ENCODE measurements around the gene SLC66A2.

GRCh38 chr18:79852561-79853302 lies 98.7 kb downstream of the SLC66A2 start:
- TF ChIP-seq EZH2 (IDR thresholded peaks at IDR 0.05; ENCODE audit: borderline replicate concordance, low read length) (no peak), CTCF (conservative IDR thresholded peaks at IDR 0.05 in 1 of 2, IDR thresholded peaks at IDR 0.05 in 1 of 2; ENCODE audit: extremely low read depth in 1 of 2, insufficient read depth in 1 of 2, low read depth in 1 of 2, low read length in 2 of 2) (no peak)
